CD4-positive, alpha-beta T cell (primary cell): ENCODE measurements around the gene MEI1. TPM values are rescaled to one million over a fixed set of nuclear protein-coding genes. Genes with fewer than 3 reads are reported as not detected.
A peak's percentile ranks its signal among the peaks of the same experiment; 100 is the strongest.

Source experiments
- ATAC-seq: fragments of 200-7000 bp; cut with Tn5 transposase; one replicate; pipeline ENCODE4 v1.10.0; 2022; ENCODE audit warnings: mild to moderate bottlenecking; ENCODE audit not compliant: poor library complexity
- CTCF ChIA-PET: fragments of 350-600 bp; sonication (Branson Sonifier 250); formaldehyde crosslinking; loops from one replicate; lab custom pipeline; 2021; ENCODE audit warnings: antibody characterized with exemption, inconsistent platforms; lab: Charles Lee
- POLR2A ChIA-PET: fragments of 350-600 bp; sonication (Branson Sonifier 250); formaldehyde crosslinking; loops from one replicate; lab custom pipeline; 2021; ENCODE audit warnings: antibody characterized with exemption, inconsistent platforms; lab: Charles Lee
- DNase-seq, 14 experiments: peaks; one replicate each; pipeline ENCODE4 v3.0.0-alpha.2; 2013 to 2020; ENCODE audit warnings: mixed read lengths in 2 of 14
- H3K27ac ChIP-seq, 2 donors: one replicate each; pipeline versions ENCODE4 v1.5.1 to v1.7.0; 2013; ENCODE audit warnings: low read length in 2 of 2, low read depth in 1 of 2, mild to moderate bottlenecking in 1 of 2
- H3K27me3 ChIP-seq, 2 experiments: 1 replicate in 1 of 2; 2 replicates in 1 of 2; pipeline versions ENCODE4 v1.6.1 to v1.7.0; 2013; ENCODE audit warnings: low read length in 2 of 2, control low read depth in 1 of 2, mild to moderate bottlenecking in 1 of 2, moderate library complexity in 1 of 2; ENCODE audit not compliant: insufficient read depth in 2 of 2, control insufficient read depth in 1 of 2
- H3K36me3 ChIP-seq: one replicate; pipeline ENCODE4 v1.6.1; 2013; ENCODE audit warnings: low read length, control low read depth; ENCODE audit not compliant: insufficient read depth
- H3K4me1 ChIP-seq: one replicate; pipeline ENCODE4 v1.6.1; 2013; ENCODE audit warnings: low read length, control low read depth; ENCODE audit not compliant: insufficient read depth
- H3K4me3 ChIP-seq: one replicate; pipeline ENCODE4 v1.5.1; 2013; ENCODE audit warnings: mild to moderate bottlenecking, low read length, moderate library complexity
- H3K9me3 ChIP-seq, 2 experiments: 1 replicate in 1 of 2; 2 replicates in 1 of 2; pipeline versions ENCODE4 v1.6.1 to v1.7.0; 2013; ENCODE audit warnings: low read length in 2 of 2, mild to moderate bottlenecking in 2 of 2, control low read depth in 1 of 2, moderate library complexity in 1 of 2; ENCODE audit not compliant: control insufficient read depth in 1 of 2, insufficient read depth in 1 of 2
- H3K27ac Mint-ChIP-seq: one replicate; pipeline ENCODE4 v1.8.0; 2020; ENCODE audit warnings: mixed read lengths
- H3K27me3 Mint-ChIP-seq: one replicate; pipeline ENCODE4 v1.8.0; 2021; ENCODE audit warnings: mixed read lengths
- H3K36me3 Mint-ChIP-seq: one replicate; pipeline ENCODE4 v1.8.0; 2021; ENCODE audit warnings: low read depth, mixed read lengths
- H3K4me1 Mint-ChIP-seq: one replicate; pipeline ENCODE4 v1.8.0; 2021; ENCODE audit warnings: low read depth, mixed read lengths
- H3K4me3 Mint-ChIP-seq: one replicate; pipeline ENCODE4 v1.8.0; 2020; ENCODE audit warnings: mild to moderate bottlenecking, mixed read lengths
- H3K9me3 Mint-ChIP-seq: one replicate; pipeline ENCODE4 v1.8.0; 2020; ENCODE audit warnings: mixed read lengths
- CTCF ChIP-seq: fragments of 200-600 bp; IDR thresholded peaks from one replicate; pipeline ENCODE4 v1.8.0; 2022; ENCODE audit warnings: antibody characterized with exemption, mild to moderate bottlenecking
- intact Hi-C, 2 experiments: fragments of 100-400 bp; cut with DNase I in 1 of 2; cut with micrococcal nuclease in 1 of 2; formaldehyde crosslinking; loops; one replicate each; pipeline versions ENCODE4 v1.15.1 to v1.9.0; 2023 to 2025; cut with DNase I, micrococcal nuclease
- total RNA-seq, 174 experiments: library from RNA in 2 of 174; stranded (reverse) in 2 of 174; gene quantifications; one replicate each; pipeline ENCODE4 v1.2.3 and lab custom pipeline; 2021 to 2026

The MEI1 gene
- total RNA-seq, 2 experiments from 2014 or later, result 64.4 to 81.0 TPM

- H3K4me3 Mint-ChIP-seq, result no peak overlapping the region
- POLR2A ChIA-PET, result no interaction called here
- peaks cover 18% of the 10 kb centered on the region for H3K4me1 Mint-ChIP-seq
- Histone ChIP-seq H3K27ac (no peak overlapping the region), H3K4me3 (no peak overlapping the region), H3K27me3 (no peaks in the 10 kb centered on the region), H3K36me3 (peaks cover 44% of the 10 kb centered on the region), H3K9me3 (no peaks in the 10 kb centered on the region), H3K4me1 (peaks cover 5% of the 10 kb centered on the region)
- no peak overlapping the region for H3K27ac Mint-ChIP-seq
- TF ChIP-seq CTCF, result no peak
- no peak for ATAC-seq
- peaks cover 58% of the 10 kb centered on the region for H3K36me3 Mint-ChIP-seq
- no peak for DNase-seq
- H3K9me3 Mint-ChIP-seq, result no peaks in the 10 kb centered on the region
- CTCF ChIA-PET, result no interaction called here
- intact Hi-C loops, result no loop called here
- no peaks in the 10 kb centered on the region for H3K27me3 Mint-ChIP-seq
These were observed 120.0 kb downstream of the MEI1 start for GRCh38 chr22:41819257-41819656.

GRCh38 chr22:41820447-41820846 is 121.1 kb downstream of the MEI1 start:
- no peaks in the 10 kb centered on the region for H3K9me3 Mint-ChIP-seq
- H3K36me3 ChIP-seq, result peaks cover 42% of the 10 kb centered on the region
- TF ChIP-seq CTCF, result no peak
- DNase-seq, result no peak
- peaks cover 18% of the 10 kb centered on the region for H3K4me1 Mint-ChIP-seq
- intact Hi-C loops, result loop anchor here in 1 of 2 experiments (5.0 kb wide), 1 partner anchor 617 kb away; no protein-coding TSS in a partner anchor
- no peaks in the 10 kb centered on the region for H3K27me3 ChIP-seq
- CTCF ChIA-PET, result interaction anchor here (1.0 kb wide), 1 partner anchor 106 kb away, joined by 3 read pairs; the partner anchor contains the start of gene TNFRSF13C
- peaks cover 5% of the 10 kb centered on the region for H3K4me1 ChIP-seq
- no peaks in the 10 kb centered on the region for H3K9me3 ChIP-seq
- no peak overlapping the region for H3K4me3 ChIP-seq
- no peak overlapping the region for H3K4me3 Mint-ChIP-seq
- no peak overlapping the region for H3K27ac Mint-ChIP-seq
- POLR2A ChIA-PET, result no interaction called here
- no peaks in the 10 kb centered on the region for H3K27me3 Mint-ChIP-seq
- no peak overlapping the region for H3K27ac ChIP-seq
- H3K36me3 Mint-ChIP-seq, result peaks cover 54% of the 10 kb centered on the region
- ATAC-seq, result no peak

- Mint-ChIP-seq H3K36me3 (peaks cover 49% of the 10 kb centered on the region), H3K4me1 (peaks cover 18% of the 10 kb centered on the region), H3K4me3 (no peak overlapping the region), H3K27me3 (no peaks in the 10 kb centered on the region), H3K27ac (peak overlapping the region; percentile 69), H3K9me3 (no peaks in the 10 kb centered on the region)
- ATAC-seq, result no peak
- intact Hi-C loops, result loop anchor here (1.0 to 5.0 kb wide), 6 partner anchors 32 to 616 kb away; no protein-coding TSS in a partner anchor
- Histone ChIP-seq H3K4me3 (no peak overlapping the region), H3K9me3 (no peaks in the 10 kb centered on the region), H3K27ac (no peak overlapping the region), H3K4me1 (peaks cover 5% of the 10 kb centered on the region), H3K27me3 (no peaks in the 10 kb centered on the region), H3K36me3 (peaks cover 44% of the 10 kb centered on the region)
- CTCF ChIA-PET, result interaction anchor here (1.0 to 2.2 kb wide), 4 partner anchors 10 to 119 kb away, joined by 3 to 16 read pairs (median 10); partner anchors contain the start of gene TNFRSF13C
- no peak for DNase-seq
- POLR2A ChIA-PET, result interaction anchor here (1.0 to 1.9 kb wide), 3 partner anchors 10 to 119 kb away, joined by 6 to 14 read pairs (median 13); partner anchors contain the start of gene SREBF2
- no peak for TF ChIP-seq CTCF
These were observed 122.4 kb downstream of the MEI1 start for GRCh38 chr22:41821471-41822316.
